Suppressor macrophage treated with lipopolysaccharide for 1 hour (primary cell): ENCODE results near the gene RPH3AL.
"Not testable (repeated sequence)": the region's sequence is repeated elsewhere in the genome, so short reads cannot be mapped to it uniquely, and the experiment has no call there.

ENCODE experiments used
- DNase-seq, 3 donors: peaks; one replicate each; pipeline ENCODE4 v3.0.0-alpha.2; 2020 to 2022

RPH3AL gene

GRCh38 chr17:379531-380465 lies 27.2 kb upstream of the RPH3AL start:
- DNase-seq = no peak

DNA sequence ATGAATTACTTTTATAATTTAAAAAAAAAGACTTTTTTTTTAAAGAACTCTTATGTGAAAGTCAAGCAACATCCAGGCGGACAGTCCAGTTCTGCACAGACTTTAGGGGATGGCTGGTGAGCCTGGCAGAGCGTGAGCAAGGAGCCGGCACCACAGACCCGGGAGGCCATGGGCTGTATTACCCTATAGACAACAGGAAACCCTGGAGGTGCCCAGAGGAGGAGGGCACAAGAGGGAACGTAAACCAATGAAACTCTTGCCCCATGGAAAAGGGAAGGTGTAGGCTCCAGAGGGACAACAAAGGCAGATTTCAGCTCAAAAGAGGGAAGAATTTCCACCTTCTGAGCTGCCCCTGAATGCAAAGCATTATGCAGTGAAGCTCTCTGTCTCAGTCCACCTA lies 25.5 kb upstream of the RPH3AL start:
- no peak for DNase-seq

DNA sequence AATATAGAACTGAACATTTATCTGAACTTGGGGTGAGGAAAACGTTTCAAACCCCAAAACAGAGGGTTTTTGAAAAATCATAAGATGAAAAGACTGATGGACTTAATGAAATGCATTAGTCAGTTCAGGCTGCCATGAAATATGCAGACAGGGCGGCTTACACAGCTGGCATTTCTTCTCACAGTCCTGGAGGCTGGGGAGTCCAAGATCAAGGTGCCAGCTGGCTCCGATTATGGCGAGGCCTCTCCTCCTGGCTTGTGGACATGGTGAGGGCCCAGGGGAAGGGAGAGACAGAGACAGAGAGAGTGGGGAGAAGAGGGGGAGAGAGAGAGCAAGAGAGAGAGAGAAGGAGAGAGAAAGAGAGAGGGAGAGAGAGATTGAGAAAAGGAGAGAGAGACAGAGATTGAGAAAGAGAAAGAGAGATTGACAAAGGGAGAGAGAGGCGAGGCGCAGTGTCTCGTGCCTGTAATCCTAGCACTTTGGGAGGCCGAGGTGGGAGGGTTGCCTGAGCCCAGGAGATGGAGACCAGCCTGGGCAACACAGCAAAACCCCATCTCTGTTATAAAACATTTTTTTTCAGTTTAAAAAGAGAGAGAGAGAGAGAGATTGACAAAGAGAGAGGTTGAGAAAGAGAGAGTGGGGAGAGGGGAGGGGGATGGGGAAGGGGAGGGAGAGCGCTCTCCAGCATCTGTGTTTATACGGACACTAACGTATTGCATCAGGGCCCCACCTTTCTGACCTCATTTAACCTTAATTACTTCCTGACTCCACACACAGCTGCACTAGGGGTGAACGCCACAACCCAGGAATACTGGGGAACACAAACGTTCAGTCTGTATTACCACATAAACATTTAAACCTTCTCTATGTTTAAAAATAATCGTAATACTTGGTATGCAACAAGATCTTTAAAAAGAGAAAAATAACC lies 24.6 kb upstream of the RPH3AL start:
- no peak for DNase-seq

GRCh38 chr17:373613-374230 lies 21.1 kb upstream of the RPH3AL start:
- DNase-seq = no peak

DNA sequence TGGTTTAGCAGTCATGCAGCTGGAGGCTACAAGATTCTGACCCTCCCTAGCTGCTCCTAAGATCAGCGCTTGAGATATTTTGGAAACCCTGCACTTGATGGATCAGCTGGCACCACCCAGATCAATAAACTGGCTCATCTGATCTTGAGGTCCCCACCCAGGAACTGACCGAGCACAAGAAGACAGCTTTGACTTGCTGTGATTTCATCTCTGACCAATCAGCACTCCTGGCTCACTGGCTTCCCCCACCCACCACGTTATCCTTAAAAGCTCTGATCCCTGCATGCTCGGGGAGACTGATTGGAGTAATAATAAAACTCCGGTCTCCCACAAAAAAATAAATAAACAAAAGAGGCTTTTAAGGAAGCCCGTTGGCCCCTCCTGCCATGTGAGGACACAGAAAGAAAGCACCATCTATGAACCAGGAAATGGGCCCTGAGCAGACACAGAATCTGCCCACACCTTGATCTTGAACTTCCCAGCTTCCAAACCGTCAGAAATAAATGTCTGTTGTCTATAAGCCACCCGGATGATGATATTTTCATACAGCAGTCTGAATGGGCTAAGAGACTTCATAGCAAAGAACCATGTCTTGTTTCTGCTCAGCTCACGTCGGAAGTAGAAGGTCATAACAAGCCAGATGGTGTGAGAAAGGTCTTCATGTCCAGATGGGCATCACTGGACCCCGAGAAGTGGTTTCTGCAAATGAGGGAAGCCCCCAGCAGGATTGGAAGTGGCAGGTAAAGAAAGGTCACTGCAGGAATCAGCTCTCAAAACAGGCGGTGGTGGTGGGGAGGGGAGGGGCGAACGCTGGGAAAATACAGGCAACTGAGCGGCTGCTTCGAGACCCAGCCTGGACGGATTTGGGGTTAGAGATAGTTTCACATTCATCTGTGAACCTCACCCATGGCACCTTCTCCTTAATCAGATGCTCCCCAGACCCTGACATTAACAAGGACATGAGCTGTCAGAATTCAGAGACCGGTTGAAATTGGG lies 19.8 kb upstream of the RPH3AL start:
- DNase-seq = no peak

GRCh38 chr17:371583-371982 lies 19.0 kb upstream of the RPH3AL start:
- DNase-seq = no peak

- not testable (repeated sequence) for DNase-seq
Measured at GRCh38 chr17:367656-368055, 15.0 kb upstream of the RPH3AL start.

GRCh38 chr17:366657-367615 lies 14.3 kb upstream of the RPH3AL start:
- not testable (repeated sequence) for DNase-seq

DNA sequence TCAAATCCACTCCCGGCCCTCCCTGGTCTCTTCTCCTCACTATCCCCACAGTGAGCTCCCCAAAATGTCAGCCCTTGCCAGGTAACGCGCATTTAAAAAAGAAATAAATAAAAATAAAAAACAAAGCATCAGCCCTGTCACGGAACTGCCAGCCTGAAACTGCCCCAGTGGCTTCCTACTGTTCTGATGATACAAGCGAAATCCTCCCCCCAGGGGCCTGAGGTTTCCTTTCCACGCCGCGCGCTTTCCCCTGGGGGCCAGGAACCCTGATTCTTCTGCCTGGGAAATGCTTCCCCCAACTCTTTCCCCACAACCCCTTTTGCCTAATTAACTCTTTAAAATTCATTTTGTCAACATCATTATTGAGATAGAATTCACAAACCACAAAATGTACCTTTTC lies 12.2 kb upstream of the RPH3AL start:
- no peak for DNase-seq

DNA sequence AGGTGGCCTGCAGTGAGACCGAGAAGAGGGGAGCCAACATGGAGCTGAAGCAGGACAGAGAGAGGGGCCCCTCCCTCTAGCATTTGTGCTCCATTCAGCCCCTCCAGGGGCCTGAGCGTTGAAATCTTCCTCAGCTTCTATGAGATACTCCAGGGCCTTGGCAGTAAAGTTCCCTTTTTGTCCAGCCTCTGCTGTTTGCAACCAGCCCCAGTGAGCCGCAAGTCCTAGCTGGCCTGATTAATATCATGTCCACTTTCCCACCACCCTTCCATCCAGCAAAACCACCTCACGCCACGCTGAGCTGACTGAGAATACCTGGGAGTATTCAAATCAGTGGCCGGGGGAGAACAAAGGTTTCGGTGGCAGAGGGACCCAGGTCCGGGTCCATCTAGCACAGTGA lies 11.7 kb upstream of the RPH3AL start:
- no peak for DNase-seq

GRCh38 chr17:362721-363120 lies 10.1 kb upstream of the RPH3AL start:
- no peak for DNase-seq

DNA sequence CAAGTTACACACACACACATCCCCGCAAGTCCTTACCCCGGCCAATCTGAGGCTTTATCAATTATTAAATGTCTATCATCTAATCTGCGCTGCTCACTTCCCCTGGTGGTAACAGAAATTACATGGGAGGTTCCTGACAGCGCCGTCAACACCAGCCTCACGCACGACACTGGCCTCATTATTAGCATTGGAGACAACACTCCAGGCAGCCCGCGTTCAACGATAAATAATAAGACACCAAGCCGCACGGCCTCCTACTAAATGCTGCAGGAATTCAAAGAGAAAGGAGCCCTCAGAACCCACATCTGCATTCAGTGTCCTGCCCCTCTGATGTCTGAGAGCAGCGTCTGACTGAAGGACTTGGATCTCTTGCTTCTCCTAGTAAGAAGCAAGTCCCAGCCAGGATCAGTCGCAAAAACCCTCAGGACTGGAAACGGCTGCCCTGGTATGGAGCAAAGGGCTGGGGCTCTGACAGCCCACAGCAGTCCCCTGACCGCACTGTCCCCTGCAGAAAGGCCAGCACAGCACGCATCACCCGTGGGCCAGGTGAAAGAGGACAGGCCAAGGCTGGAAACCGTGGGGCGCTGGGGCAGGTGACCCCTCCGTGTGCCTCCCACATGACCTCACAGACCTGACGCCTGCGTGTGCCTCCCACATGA lies 7.6 kb upstream of the RPH3AL start:
- DNase-seq = no peak

DNA sequence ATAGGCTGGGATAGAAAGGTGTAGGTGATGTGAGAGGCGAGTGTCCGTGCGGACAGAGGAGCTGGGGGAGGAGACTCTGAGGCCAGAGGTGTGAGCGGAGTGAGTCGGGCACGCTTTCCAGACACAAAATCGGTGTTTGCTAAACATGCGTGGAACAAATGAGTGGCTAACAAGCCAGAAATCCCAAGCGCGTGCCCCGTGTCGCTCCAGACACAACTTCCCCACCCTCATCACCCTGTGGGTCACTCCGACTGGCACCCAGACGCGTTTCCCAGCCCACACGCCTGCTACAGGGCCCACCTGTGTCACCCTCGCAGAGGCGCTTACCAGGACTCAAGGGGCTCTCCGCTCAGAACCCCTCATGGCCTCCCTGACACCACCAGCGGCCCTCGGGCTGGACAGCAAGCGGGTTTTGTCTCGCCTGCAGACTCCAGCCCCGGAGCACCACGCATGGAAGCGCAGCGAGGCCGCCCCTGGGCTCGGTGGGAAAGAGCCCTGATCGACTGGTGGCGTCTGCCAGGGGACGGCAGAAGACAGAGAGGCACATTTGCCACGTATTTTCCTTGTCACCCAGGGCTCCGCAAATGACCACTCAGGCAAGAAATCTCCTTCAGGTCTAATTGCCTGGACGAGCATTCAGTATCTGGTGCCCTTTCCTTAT lies 6.0 kb upstream of the RPH3AL start:
- DNase-seq = no peak

- DNase-seq = no peak
Measured at GRCh38 chr17:357644-358043, 5.0 kb upstream of the RPH3AL start.

DNA sequence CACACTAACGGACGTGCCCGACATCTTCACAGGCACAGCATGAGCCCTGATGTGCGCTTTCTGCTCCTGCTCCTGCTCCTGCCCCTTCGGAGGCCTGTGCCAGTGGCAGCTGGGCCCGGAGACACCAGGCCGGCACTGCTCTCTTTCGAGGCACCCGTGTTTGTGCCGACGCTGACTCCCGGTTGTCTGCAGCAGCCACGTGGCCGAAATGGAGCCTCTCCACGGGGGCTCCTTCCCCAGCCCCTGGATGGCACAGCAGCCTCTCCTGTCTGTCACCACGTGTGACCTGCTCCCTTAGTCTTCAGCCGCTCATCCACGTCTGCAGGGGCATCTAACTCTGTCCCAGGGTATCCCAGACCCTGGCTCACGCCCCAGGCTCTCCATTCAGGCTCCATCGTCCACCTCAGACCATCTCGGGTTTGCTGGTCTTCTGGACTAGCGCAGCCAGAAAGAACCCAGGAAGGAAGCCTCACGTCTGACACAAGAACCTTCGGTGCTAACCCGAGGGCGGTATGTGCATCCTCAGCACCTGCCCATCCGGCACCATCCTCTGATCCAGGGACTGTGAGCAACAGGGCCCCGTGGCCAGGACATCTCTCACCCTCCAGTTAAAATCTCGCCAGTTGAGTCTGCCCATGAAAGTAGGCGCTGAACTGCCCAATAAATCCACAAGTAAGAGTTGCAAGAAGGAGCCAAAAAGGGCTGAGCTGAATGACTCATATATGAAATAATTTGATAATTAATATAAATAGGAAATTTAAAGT lies 4.2 kb upstream of the RPH3AL start:
- no peak for DNase-seq

DNA sequence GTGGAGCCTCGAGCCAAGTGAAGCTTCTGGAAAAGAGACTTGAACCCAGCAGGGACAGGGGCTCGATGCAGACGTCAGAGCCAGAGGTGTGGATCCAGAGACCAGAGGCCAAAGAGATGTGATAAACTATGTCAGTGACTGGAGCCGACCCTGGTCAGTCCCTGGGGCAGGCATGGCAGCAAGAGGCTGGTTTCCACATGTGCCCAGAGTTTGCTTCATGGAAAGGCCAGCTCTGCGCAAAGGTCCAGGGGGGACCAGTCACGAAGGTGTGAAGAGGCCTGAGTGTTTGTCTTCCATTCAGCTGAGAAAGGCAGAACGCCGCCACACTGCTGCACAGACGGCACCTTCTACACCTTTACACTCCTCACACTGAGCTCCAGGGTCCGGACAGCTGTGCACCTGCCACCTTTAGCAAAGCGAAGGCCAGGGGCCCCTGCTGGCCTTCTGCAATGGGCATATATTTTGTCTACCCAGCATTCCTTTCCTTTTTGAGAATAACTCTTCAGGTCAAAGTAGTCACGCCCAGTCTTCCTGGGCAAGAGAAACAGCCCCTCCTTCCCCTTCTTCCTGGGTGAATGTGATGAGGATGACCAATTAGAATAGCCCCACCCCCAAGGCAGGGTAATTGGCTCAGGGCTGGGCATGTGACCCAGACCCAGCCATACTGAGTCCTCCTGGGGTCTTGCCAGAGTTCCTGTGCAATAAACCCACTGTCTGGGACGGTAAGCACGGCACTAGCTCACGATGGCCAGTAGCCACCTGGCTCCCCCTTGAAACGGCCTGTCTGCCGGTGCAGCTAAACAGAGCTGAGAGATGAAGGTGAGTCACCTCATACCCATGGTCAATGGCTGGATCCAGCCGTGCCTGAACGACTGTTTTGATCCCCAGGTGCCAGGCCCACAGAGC lies 2.3 kb upstream of the RPH3AL start:
- DNase-seq = no peak

GRCh38 chr17:353838-354234 lies 1.2 kb upstream of the RPH3AL start:
- no peak for DNase-seq
